GM19099 (cell line): ENCODE data around the gene SENP3.

Experiments used
- POLR2A ChIP-seq: IDR thresholded peaks from 3 replicates; pipeline ENCODE4 v1.6.1; 2011; ENCODE audit warnings: low read depth; ENCODE audit not compliant: insufficient read length; ENCODE audit errors: extremely low read depth

The SENP3 gene

GRCh38 chr17:7561589-7562207 lies at the start of gene SENP3:
Gene SENP3 (plus strand): TSS chr17:7561919. CDS start chr17:7563077, 1,158 bp downstream.
- TF ChIP-seq POLR2A: peak; percentile 72

GRCh38 chr17:7512105-7512504 lies 49.6 kb upstream of the SENP3 start:
- no peak for TF ChIP-seq POLR2A

- no peak for TF ChIP-seq POLR2A
Observed at GRCh38 chr17:7512824-7513540, 48.7 kb upstream of the SENP3 start.

GRCh38 chr17:7513850-7514419 lies 47.8 kb upstream of the SENP3 start:
- no peak for TF ChIP-seq POLR2A

GRCh38 chr17:7515911-7516610 lies 45.7 kb upstream of the SENP3 start:
- TF ChIP-seq POLR2A: no peak

- no peak for TF ChIP-seq POLR2A
Observed at GRCh38 chr17:7523033-7523432, 38.7 kb upstream of the SENP3 start.

- TF ChIP-seq POLR2A: no peak
Observed at GRCh38 chr17:7528842-7529241, 32.9 kb upstream of the SENP3 start.

GRCh38 chr17:7530023-7530900 lies 31.5 kb upstream of the SENP3 start:
- TF ChIP-seq POLR2A: no peak

- no peak for TF ChIP-seq POLR2A
Observed at GRCh38 chr17:7538050-7538449, 23.7 kb upstream of the SENP3 start.

- no peak for TF ChIP-seq POLR2A
Observed at GRCh38 chr17:7538891-7539545, 22.7 kb upstream of the SENP3 start.

- no peak for TF ChIP-seq POLR2A
Observed at GRCh38 chr17:7541074-7541621, 20.6 kb upstream of the SENP3 start.

- TF ChIP-seq POLR2A: no peak
Observed at GRCh38 chr17:7544911-7545310, 16.8 kb upstream of the SENP3 start.

GRCh38 chr17:7548585-7549400 lies 12.9 kb upstream of the SENP3 start, which contains the start of gene TNFSF12:
Gene TNFSF12 (plus strand): TSS chr17:7549058. CDS start chr17:7549154, 96 bp downstream.
- TF ChIP-seq POLR2A: peak; percentile 76

GRCh38 chr17:7549401-7550055 lies 12.2 kb upstream of the SENP3 start:
- TF ChIP-seq POLR2A: no peak
